Measurements from ENCODE around the gene ACRV1.
"Not testable (repeated sequence)": the region's sequence is repeated elsewhere in the genome, so short reads cannot be mapped to it uniquely, and the experiment has no call there.

ACRV1 gene

DNA sequence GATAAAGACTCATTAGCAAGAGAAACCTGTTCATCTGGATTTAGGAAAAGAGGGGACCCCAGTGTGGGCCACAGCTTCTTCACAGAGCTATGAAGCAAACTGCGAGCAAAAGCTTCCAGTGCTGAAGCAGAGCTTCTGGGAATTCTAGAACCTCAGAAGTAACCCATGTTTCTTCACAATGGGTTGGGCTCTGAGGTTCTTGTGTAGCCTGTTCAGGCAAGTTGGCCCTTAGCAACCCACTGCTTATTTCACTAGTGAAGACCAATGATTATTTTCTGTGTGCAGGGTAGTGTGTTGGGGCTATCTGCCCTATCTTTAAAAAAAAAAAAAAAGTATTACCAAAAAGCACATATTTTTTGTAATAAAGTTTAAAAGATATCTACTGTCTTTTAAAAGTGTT is at the start of gene ACRV1:
Gene ACRV1 (minus strand): TSS at position 101 of the 400 bp plus-strand sequence. CDS start 67 bp downstream, at position 34.
- FAIRE-seq = no peak
- DNase-seq (ENCODE audit: low spot score) = no peak

DNA sequence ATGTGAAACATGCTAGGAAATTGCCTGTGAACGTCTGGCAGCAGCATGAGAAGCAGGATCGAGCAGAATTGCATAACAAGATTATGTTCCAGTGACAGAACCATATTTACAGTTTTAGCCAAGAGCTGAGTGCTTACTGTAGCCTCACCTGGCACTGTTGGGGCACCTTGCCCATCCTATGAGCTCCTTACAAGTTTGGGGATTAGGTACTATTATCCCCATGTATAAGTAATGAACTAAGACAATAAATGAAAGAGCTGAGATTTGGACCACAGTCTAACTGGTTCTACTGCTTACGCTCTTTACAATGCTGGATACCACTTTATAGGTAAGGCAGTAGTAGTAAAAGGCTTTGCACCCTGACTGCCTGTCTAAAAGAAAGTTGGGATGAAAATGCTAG is 48.3 kb upstream of the ACRV1 start:
- no peak for FAIRE-seq
- DNase-seq (ENCODE audit: low spot score) = no peak

DNA sequence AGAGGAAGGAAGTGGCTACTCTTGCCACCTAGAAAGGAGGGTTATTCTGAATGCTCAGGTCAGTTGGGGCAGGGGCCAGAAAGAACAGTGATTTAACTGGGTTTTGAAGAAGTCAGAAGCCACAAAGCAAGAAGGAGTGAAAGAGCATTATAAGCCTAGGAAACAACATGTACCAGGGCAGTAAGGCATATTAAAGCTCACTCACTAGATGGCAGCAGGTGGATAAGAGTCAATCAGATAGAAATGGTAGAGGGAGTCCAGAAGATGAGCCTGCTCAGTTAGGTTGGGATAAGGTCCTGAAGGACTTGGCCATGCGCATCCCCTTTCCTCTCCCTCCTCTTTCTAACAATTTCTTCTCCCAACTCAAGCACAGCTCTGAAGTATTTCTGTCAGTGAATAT is 43.5 kb upstream of the ACRV1 start:
- no peak for DNase-seq (ENCODE audit: low spot score)
- FAIRE-seq = no peak

- DNase-seq (ENCODE audit: low spot score) (no peak), FAIRE-seq (no peak)
Measured at GRCh38 chr11:125720781-125721180, 40.1 kb upstream of the ACRV1 start.

- FAIRE-seq; DNase-seq (ENCODE audit: low spot score): not testable (repeated sequence)
Measured at GRCh38 chr11:125704686-125705085, 24.0 kb upstream of the ACRV1 start.

GRCh38 chr11:125701858-125702621 is 21.4 kb upstream of the ACRV1 start:
- no peak for DNase-seq (ENCODE audit: low spot score)

DNA sequence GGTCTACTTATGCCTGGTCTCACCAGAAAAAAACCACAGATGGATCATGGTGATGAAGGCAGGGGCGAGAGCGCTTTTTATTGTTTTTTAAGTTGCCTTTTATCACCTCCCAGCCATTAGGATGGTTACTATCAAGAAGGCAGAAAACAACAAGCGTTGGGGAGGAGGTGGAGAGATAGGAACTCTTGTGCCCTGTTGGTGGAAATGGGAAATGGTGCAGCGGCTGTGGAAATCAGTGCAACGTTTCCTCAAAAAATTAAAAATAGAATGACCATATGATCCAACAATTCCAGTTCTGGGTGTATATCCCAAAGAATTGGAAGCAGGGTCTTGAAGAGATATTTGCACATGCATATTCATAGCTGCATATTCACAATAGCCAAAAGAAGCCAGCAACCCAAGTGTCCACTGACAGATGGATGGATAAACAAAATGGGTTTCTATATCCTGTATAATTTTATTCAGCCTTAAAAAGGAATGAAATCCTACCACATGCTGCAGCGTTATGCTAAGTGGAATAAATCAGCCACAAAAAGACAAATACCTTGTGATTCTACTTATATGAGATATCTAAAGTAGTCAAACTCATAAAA is 20.5 kb upstream of the ACRV1 start:
- no peak for FAIRE-seq
- DNase-seq (ENCODE audit: low spot score) = no peak

More at GRCh38 chr11:125701858-125702621, 21.4 kb upstream of the ACRV1 start:
- FAIRE-seq = no peak

GRCh38 chr11:125694951-125695350 is 14.3 kb upstream of the ACRV1 start:
- no peak for FAIRE-seq
- no peak for DNase-seq (ENCODE audit: low spot score)

GRCh38 chr11:125692887-125693286 is 12.2 kb upstream of the ACRV1 start:
- FAIRE-seq (no peak), DNase-seq (ENCODE audit: low spot score) (no peak)

DNA sequence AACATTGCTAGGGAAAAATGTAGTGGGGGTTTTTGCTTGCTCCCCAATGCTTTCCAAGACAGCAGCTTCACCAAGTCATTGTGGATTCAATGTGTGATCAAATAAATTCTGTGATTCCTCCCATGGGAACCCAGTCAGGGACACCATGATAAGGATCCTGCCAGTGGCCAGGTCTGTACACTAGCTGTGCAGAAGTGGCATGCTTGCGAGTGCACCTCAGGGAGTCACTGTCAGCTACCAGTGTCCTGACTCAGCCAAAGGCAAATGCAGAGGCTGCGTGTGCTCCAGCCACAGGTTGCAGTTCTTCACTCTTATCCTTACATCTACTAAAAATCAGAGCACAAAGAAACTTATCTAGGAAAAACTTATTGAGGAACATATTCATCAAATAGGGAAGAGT is 9.4 kb upstream of the ACRV1 start:
- no peak for FAIRE-seq
- DNase-seq (ENCODE audit: low spot score) = no peak

- FAIRE-seq (no peak), DNase-seq (ENCODE audit: low spot score) (no peak)
Measured at GRCh38 chr11:125689274-125689859, 8.7 kb upstream of the ACRV1 start.

- no peak for FAIRE-seq
- DNase-seq (ENCODE audit: low spot score) = no peak
Measured at GRCh38 chr11:125688632-125689031, 8.0 kb upstream of the ACRV1 start.

GRCh38 chr11:125688066-125688465 is 7.4 kb upstream of the ACRV1 start:
- FAIRE-seq (no peak), DNase-seq (ENCODE audit: low spot score) (no peak)

- DNase-seq (ENCODE audit: low spot score) (no peak), FAIRE-seq (no peak)
Measured at GRCh38 chr11:125685228-125685627, 4.6 kb upstream of the ACRV1 start.

GRCh38 chr11:125679837-125680236 is 810 bp downstream of the ACRV1 start:
- FAIRE-seq (no peak), DNase-seq (ENCODE audit: low spot score) (no peak)

DNA sequence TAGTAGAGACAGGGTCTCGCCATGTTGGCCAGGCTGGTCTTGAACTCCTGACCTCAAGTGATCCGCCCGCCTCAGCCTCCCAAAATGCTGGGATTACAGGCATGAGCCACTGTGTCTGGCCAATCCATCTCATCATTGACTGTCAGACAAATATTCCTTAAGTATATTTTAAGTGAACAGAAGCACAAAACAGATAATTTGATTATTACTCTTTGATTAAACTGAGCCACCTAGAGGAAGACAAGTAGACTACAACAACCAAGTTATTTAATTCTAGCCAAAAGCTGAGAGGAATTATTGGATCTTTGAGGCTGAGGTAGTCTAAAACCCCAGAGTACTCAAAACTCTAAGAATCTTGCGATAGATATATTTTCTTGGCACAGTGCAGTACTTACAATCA is 1.2 kb downstream of the ACRV1 start:
- no peak for FAIRE-seq
- peak; percentile 11 for DNase-seq (ENCODE audit: low spot score)

DNA sequence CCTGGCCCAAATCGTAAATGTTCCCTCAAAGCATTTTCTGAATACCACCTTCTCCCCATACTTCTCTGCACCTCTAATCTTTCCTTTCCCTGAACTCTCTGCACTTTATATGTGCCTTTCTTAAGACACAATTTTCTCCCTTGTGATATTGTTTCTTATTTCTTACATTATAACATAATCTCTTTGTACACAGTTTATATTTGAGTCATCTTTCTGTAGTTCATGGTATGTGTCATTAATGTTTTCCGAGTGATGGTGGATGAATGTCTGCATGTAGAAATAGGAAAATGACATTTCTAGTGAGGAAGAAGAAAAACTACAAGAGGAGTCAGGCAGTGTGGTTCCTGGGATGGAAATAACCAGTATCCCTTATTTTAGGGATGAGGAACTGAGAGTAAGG is 5.5 kb downstream of the ACRV1 start:
- FAIRE-seq (no peak), DNase-seq (ENCODE audit: low spot score) (no peak)

GRCh38 chr11:125674210-125674609 is 6.4 kb downstream of the ACRV1 start:
- FAIRE-seq = no peak
- no peak for DNase-seq (ENCODE audit: low spot score)

DNA sequence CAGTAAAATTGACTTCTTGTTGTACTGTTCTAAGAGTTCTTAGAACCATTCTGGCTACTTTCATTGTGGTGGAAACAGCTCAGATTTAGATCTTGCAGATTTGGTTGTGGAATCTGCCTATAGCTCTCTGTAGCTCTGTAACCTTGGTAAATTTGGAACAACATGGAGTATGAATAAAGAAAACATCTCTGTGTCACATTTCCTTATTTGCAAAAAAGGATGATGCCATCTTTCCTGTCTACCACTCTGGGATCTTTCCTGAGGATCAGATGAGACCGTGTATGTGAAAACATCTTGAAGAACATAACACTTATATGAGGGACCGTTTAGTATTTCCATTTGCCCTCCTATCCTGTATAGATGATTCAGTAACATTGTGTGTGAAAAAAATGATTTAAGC is 9.1 kb downstream of the ACRV1 start:
- FAIRE-seq (no peak), DNase-seq (ENCODE audit: low spot score) (no peak)

- no peak for DNase-seq (ENCODE audit: low spot score)
Measured at GRCh38 chr11:125670172-125670571, 10.5 kb downstream of the ACRV1 start.

GRCh38 chr11:125667151-125667550 is 13.5 kb downstream of the ACRV1 start:
- no peak for DNase-seq (ENCODE audit: low spot score)
- FAIRE-seq = no peak

More at GRCh38 chr11:125670172-125670571, 10.5 kb downstream of the ACRV1 start:
- no peak for FAIRE-seq

- DNase-seq (ENCODE audit: low spot score) = no peak
Measured at GRCh38 chr11:125663910-125664309, 16.7 kb downstream of the ACRV1 start.

GRCh38 chr11:125662689-125663088 is 18.0 kb downstream of the ACRV1 start:
- FAIRE-seq = no peak
- no peak for DNase-seq (ENCODE audit: low spot score)

More at GRCh38 chr11:125663910-125664309, 16.7 kb downstream of the ACRV1 start:
- FAIRE-seq = no peak
